Right lobe of liver (tissue), 6 donors: ENCODE measurements around the gene MAP2K2. TPM values are rescaled to one million over a fixed set of nuclear protein-coding genes. Genes with fewer than 3 reads are reported as not detected.

Source experiments
- ATAC-seq, 4 donors: fragments of 200-7000 bp; cut with Tn5 transposase; one replicate each; pipeline ENCODE4 v1.9.1; 2020; ENCODE audit warnings: mild to moderate bottlenecking in 4 of 4, moderate library complexity in 4 of 4
- DNase-seq, 3 donors: peaks; one replicate each; pipeline ENCODE4 v3.0.0-alpha.2; 2020
- H3K27ac ChIP-seq, 3 donors: fragments of 200-600 bp; one replicate each; pipeline ENCODE4 v1.8.0; 2022
- H3K27me3 ChIP-seq, 2 donors: fragments of 200-600 bp; one replicate each; pipeline ENCODE4 v1.8.0; 2022
- H3K36me3 ChIP-seq, 4 donors: fragments of 200-600 bp; sonication (generic) in 1 of 4; one replicate each; pipeline versions ENCODE4 v1.5.1 to v1.8.0; 2017 to 2022; ENCODE audit warnings: control low read depth in 1 of 4
- H3K4me1 ChIP-seq, 4 donors: fragments of 200-600 bp; sonication (generic) in 1 of 4; one replicate each; pipeline versions ENCODE4 v1.5.1 to v1.8.0; 2017 to 2022; ENCODE audit warnings: control low read depth in 1 of 4
- H3K4me3 ChIP-seq, 3 donors: fragments of 200-600 bp; one replicate each; pipeline ENCODE4 v1.8.0; 2022
- H3K9me3 ChIP-seq, 4 donors: fragments of 200-600 bp; sonication (generic) in 1 of 4; one replicate each; pipeline versions ENCODE4 v1.5.1 to v1.8.0; 2017 to 2022; ENCODE audit warnings: control low read depth in 1 of 4
- CTCF ChIP-seq, 4 donors: fragments of 200-600 bp in 3 of 4; fragments of 450-650 bp in 1 of 4; IDR thresholded peaks; one replicate each; pipeline versions ENCODE4 v1.5.1 to v1.8.0; 2016 to 2022; ENCODE audit warnings: antibody characterized with exemption in 4 of 4, mild to moderate bottlenecking in 2 of 4
- POLR2A ChIP-seq: fragments of 450-650 bp; IDR thresholded peaks from one replicate; pipeline ENCODE4 v1.6.1; 2017; ENCODE audit warnings: antibody characterized with exemption, mild to moderate bottlenecking
- WGBS: methylation state at CpG from one replicate; pipeline ENCODE4 v1.1.6; 2018; ENCODE audit warnings: low coverage, low lambda C conversion rate; ENCODE audit not compliant: insufficient coverage; ENCODE audit errors: missing lambda C conversion rate; 5-methylcytosine and 5-hydroxymethylcytosine counted together
- intact Hi-C, 2 donors: fragments of 100-400 bp; cut with DNase I; formaldehyde crosslinking; loops; one replicate each; pipeline versions ENCODE4 v1.11.2 to v1.14.1; 2022
- total RNA-seq, 6 experiments: library from RNA; depleted of rRNA in 2 of 6; stranded (reverse); fragments of >200 nt in 2 of 6; fragmentation: NEBNext Ultra II Directional in 3 of 6; extraction: Animal tissue kit (Norgen Biotek cat#: 25700) in 3 of 6; gene quantifications; one replicate each; pipeline versions ENCODE4 v1.1.0 to v1.2.4, GENCODE V29; 2016 to 2023
- donor health status: DM: no; HTN: yes; CAD: no.
- donor health status: DM: no; HTN: no; CAD: no.
- donor health status: DM: no; HTN: no; CAD: no.
- donor health status: DM: no; HTN: yes; CAD: no.
- donor health status: DM: no; HTN: yes; CAD: no.

Gene MAP2K2
- total RNA-seq, 6 experiments from 2014 or later: 50.2 to 75.7 (median 59.8) TPM

- H3K4me3 ChIP-seq: peak overlapping the region in 1 of 3 donors; percentile 9
- H3K27me3 ChIP-seq: no peaks in the 10 kb centered on the region
- WGBS: 38% methylated on average over 4 of the region's 19 CpGs
- peak in 1 of 3 donors; percentile 57 for DNase-seq
- no peak for ATAC-seq
- TF ChIP-seq POLR2A (no peak), CTCF (IDR thresholded peaks at IDR 0.05) (no peak)
- H3K27ac ChIP-seq: peak overlapping the region; percentile 86 to 94 (median 93)
- peaks cover 0 to 66% (median 35%) of the 10 kb centered on the region in 4 donors for H3K4me1 ChIP-seq
- H3K9me3 ChIP-seq: no peaks in the 10 kb centered on the region
- intact Hi-C loops: no loop called here
- peaks cover 0 to 8% (median 3%) of the 10 kb centered on the region in 4 donors for H3K36me3 ChIP-seq
Observed at GRCh38 chr19:4059453-4059871, 64.5 kb downstream of the MAP2K2 start.

- intact Hi-C loops: no loop called here
- H3K4me3 ChIP-seq: peak overlapping the region in 2 of 3 donors; percentile 9 to 27
- H3K9me3 ChIP-seq: no peaks in the 10 kb centered on the region
- H3K27ac ChIP-seq: peak overlapping the region; percentile 86 to 94 (median 93)
- H3K36me3 ChIP-seq: peaks cover 0 to 14% (median 7%) of the 10 kb centered on the region in 4 donors
- ATAC-seq: peak in 3 of 4 donors; percentile 1 to 3 (median 2)
- TF ChIP-seq POLR2A (peak; percentile 14), CTCF (IDR thresholded peaks at IDR 0.05) (no peak)
- WGBS: 8% methylated on average over 2 of the region's 30 CpGs
- no peaks in the 10 kb centered on the region for H3K27me3 ChIP-seq
- H3K4me1 ChIP-seq: peaks cover 0 to 67% (median 35%) of the 10 kb centered on the region in 4 donors
- peak in 1 of 3 donors; percentile 56 for DNase-seq
Observed at GRCh38 chr19:4058693-4059452, 65.0 kb downstream of the MAP2K2 start.

- H3K36me3 ChIP-seq: peaks cover 0 to 18% (median 12%) of the 10 kb centered on the region in 4 donors
- H3K9me3 ChIP-seq: no peaks in the 10 kb centered on the region
- 5% methylated on average over 12 of the region's 22 CpGs for WGBS
- ATAC-seq (peak; percentile 59 to 70 (median 68)), DNase-seq (peak; percentile 87 to 92 (median 88))
- TF ChIP-seq POLR2A (peak; percentile 75), CTCF (IDR thresholded peaks at IDR 0.05) (peak in 2 of 4 donors; percentile 12 to 22)
- peaks cover 0 to 68% (median 33%) of the 10 kb centered on the region in 4 donors for H3K4me1 ChIP-seq
- H3K27me3 ChIP-seq: no peaks in the 10 kb centered on the region
- peak overlapping the region; percentile 86 to 94 (median 93) for H3K27ac ChIP-seq
- peak overlapping the region in 2 of 3 donors; percentile 9 to 27 for H3K4me3 ChIP-seq
- intact Hi-C loops: no loop called here
Observed at GRCh38 chr19:4057931-4058692, 65.8 kb downstream of the MAP2K2 start.

GRCh38 chr19:4055209-4055552, 68.7 kb downstream of the MAP2K2 start:
- H3K27me3 ChIP-seq: no peaks in the 10 kb centered on the region
- intact Hi-C loops: no loop called here
- DNase-seq (no peak), ATAC-seq (no peak)
- peaks cover 0 to 50% (median 27%) of the 10 kb centered on the region in 4 donors for H3K4me1 ChIP-seq
- no peak overlapping the region for H3K27ac ChIP-seq
- WGBS: 89% methylated on average over 3 of the region's 20 CpGs
- no peaks in the 10 kb centered on the region for H3K9me3 ChIP-seq
- TF ChIP-seq POLR2A (no peak), CTCF (IDR thresholded peaks at IDR 0.05) (no peak)
- no peak overlapping the region for H3K4me3 ChIP-seq
- H3K36me3 ChIP-seq: peaks cover 0 to 22% (median 12%) of the 10 kb centered on the region in 4 donors
